ENCODE data around the gene PIK3R3.
A peak's percentile ranks its signal among the peaks of the same experiment; 100 is the strongest.

Gene PIK3R3

GRCh38 chr1:46132529-46133180 is at the start of gene PIK3R3:
Gene PIK3R3, minus strand, starts transcription at chr1:46132629. Its CDS starts 677 bp downstream, at chr1:46131952.
- peak; percentile 63 to 87 (median 80) for DNase-seq (ENCODE audit: low read depth in 4 of 4, low spot score in 1 of 4)

- DNase-seq (ENCODE audit: low read depth in 4 of 4, low spot score in 1 of 4): no peak
Measured at GRCh38 chr1:46181343-46182260, 49.2 kb upstream of the PIK3R3 start.

GRCh38 chr1:46180082-46180616 is 47.7 kb upstream of the PIK3R3 start:
- no peak for DNase-seq (ENCODE audit: low read depth in 4 of 4, low spot score in 1 of 4)

- peak; percentile 41 to 49 (median 44) for DNase-seq (ENCODE audit: low read depth in 4 of 4, low spot score in 1 of 4)
Measured at GRCh38 chr1:46179138-46180081, 47.0 kb upstream of the PIK3R3 start.

- DNase-seq (ENCODE audit: low read depth in 4 of 4, low spot score in 1 of 4): no peak
Measured at GRCh38 chr1:46176211-46176865, 43.9 kb upstream of the PIK3R3 start, which contains the start of gene P3R3URF. Gene P3R3URF, minus strand, starts transcription at chr1:46176488. Its CDS starts 17 bp downstream, at chr1:46176471.

- DNase-seq (ENCODE audit: low read depth in 4 of 4, low spot score in 1 of 4): no peak
Measured at GRCh38 chr1:46175243-46175642, 42.8 kb upstream of the PIK3R3 start.

GRCh38 chr1:46174448-46175231 is 42.2 kb upstream of the PIK3R3 start, which contains the start of gene TSPAN1:
Gene TSPAN1, plus strand, starts transcription at chr1:46175087. Its CDS starts 6,021 bp downstream, at chr1:46181108.
- no peak for DNase-seq (ENCODE audit: low read depth in 4 of 4, low spot score in 1 of 4)

GRCh38 chr1:46173361-46173856 is 41.0 kb upstream of the PIK3R3 start:
- DNase-seq (ENCODE audit: low read depth in 4 of 4, low spot score in 1 of 4): no peak

- DNase-seq (ENCODE audit: low read depth in 4 of 4, low spot score in 1 of 4): no peak
Measured at GRCh38 chr1:46172321-46172720, 39.9 kb upstream of the PIK3R3 start.

GRCh38 chr1:46171871-46172270 is 39.4 kb upstream of the PIK3R3 start:
- DNase-seq (ENCODE audit: low read depth in 4 of 4, low spot score in 1 of 4): no peak

GRCh38 chr1:46171351-46171750 is 38.9 kb upstream of the PIK3R3 start:
- no peak for DNase-seq (ENCODE audit: low read depth in 4 of 4, low spot score in 1 of 4)

- DNase-seq (ENCODE audit: low read depth in 4 of 4, low spot score in 1 of 4): no peak
Measured at GRCh38 chr1:46169811-46170454, 37.5 kb upstream of the PIK3R3 start.

GRCh38 chr1:46168477-46168876 is 36.0 kb upstream of the PIK3R3 start:
- no peak for DNase-seq (ENCODE audit: low read depth in 4 of 4, low spot score in 1 of 4)

GRCh38 chr1:46166521-46167462 is 34.4 kb upstream of the PIK3R3 start:
- peak in 3 of 4 experiments; percentile 10 to 36 (median 15) for DNase-seq (ENCODE audit: low read depth in 4 of 4, low spot score in 1 of 4)

- DNase-seq (ENCODE audit: low read depth in 4 of 4, low spot score in 1 of 4): no peak
Measured at GRCh38 chr1:46160212-46160611, 27.8 kb upstream of the PIK3R3 start.

- DNase-seq (ENCODE audit: low read depth in 4 of 4, low spot score in 1 of 4): no peak
Measured at GRCh38 chr1:46159516-46159915, 27.1 kb upstream of the PIK3R3 start.

Data from stimulated activated CD4-positive, alpha-beta T cell treated with anti-CD3 and anti-CD28 coated beads, Interleukin-1b, Interleukin-23, amount 100 ng/mL, for 24 hours (primary cell).